Neural cell (in vitro differentiated cells): ENCODE results near the gene EMID1.

ENCODE experiments used
- CTCF ChIP-seq: fragments of 450-650 bp; IDR thresholded peaks from 2 replicates; pipeline ENCODE4 v1.5.1; 2014; ENCODE audit warnings: antibody characterized with exemption, mild to moderate bottlenecking, moderate library complexity; ENCODE audit not compliant: poor library complexity, severe bottlenecking
- POLR2AphosphoS5 ChIP-seq: IDR thresholded peaks from 2 replicates; pipeline ENCODE4 v1.6.1; 2012
- RAD21 ChIP-seq: fragments of 450-650 bp; conservative IDR thresholded peaks from 2 replicates; pipeline ENCODE4 v1.6.1; 2014; ENCODE audit warnings: antibody characterized with exemption, mild to moderate bottlenecking, moderate library complexity
- REST ChIP-seq: IDR thresholded peaks from 2 replicates; pipeline ENCODE4 v1.6.1; 2012; ENCODE audit warnings: borderline replicate concordance
- SMC3 ChIP-seq: fragments of 450-650 bp; conservative IDR thresholded peaks from 2 replicates; pipeline ENCODE4 v1.6.1; 2014; ENCODE audit warnings: antibody characterized with exemption, mild to moderate bottlenecking, moderate library complexity; ENCODE audit not compliant: poor library complexity

DNA sequence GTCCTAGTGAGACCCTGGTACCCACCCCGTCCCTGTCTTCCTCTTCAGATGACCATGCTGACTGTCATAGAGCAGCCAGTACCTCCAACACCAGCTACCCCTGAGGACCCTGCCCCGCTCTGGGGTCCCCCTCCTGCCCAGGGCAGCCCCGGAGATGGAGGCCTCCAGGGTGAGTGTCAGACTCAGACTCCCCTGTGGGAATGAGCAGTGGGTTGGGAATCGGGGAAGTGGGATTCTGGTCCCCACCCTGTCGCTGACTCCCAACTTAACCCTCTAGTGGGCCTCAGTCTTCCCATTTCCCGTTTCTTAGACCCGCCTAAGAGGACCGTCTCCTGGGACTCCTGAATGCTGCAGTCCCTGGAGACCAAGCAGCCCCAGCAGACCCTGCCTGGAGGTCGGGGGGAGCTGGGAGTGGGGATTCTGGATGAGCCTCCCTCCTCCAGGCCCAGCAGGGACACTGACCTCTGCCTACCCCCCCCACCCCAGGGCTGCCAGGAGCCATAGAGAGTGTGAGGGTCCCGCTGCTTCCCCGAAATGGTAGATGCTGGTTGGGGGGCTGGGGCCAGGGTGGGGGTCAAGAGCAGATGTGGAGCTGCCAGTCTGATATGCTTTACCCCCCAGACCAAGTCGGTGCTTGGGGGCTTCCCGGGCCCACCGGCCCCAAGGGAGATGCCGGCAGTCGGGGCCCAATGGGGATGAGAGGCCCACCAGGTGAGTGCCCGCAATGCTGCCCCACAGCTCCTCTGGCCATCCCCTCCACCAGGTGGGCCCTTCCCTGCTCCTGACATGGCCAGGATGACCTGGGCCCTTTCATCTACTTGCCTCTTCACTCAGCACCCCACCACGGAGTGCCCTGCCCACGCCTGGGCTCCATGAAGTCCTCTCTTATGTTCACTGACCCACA, 25.5 kb downstream of the EMID1 start:
- TF ChIP-seq CTCF (no peak), POLR2AphosphoS5 (no peak), RAD21 (no peak), REST (no peak), SMC3 (no peak)
